Measurements from ENCODE around the gene NLRP9.

Gene NLRP9

GRCh38 chr19:55661826-55662225 is 76.4 kb downstream of the NLRP9 start:
- TF ChIP-seq CTCF (IDR thresholded peaks at IDR 0.05; ENCODE audit: low read depth, low read length, poor library complexity, severe bottlenecking) (no peak), EZH2phosphoT487 (IDR thresholded peaks at IDR 0.05; ENCODE audit: borderline replicate concordance, low read length) (no peak)
- no peak overlapping the region for H3K27ac ChIP-seq (ENCODE audit: low read depth, low read length)

DNA sequence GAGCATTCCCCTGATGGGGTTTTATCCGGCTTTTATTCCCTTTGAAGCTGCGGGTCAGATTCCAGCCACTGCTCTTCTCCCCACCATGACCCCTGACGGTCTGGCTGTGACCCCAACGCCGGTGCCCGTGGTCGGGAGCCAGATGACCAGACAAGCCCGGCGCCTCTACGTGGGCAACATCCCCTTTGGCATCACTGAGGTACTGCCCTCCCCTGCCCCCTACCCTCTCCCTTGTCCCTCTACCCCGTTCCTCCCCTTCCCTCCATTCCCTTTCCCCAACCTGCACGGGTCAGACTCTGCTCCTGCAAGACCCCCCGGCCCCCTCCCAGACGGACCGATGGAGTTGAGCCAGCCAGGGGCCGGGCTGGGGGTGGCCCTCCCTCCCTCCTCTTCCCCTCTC is 77.2 kb downstream of the NLRP9 start:
- peaks cover 32% of the 10 kb centered on the region for H3K4me1 ChIP-seq (ENCODE audit: control insufficient read depth, low read length)
- H3K27me3 ChIP-seq (ENCODE audit: control insufficient read depth, low read length): no peaks in the 10 kb centered on the region
- no peak overlapping the region for H3K4me3 ChIP-seq (ENCODE audit: low read length)
- TF ChIP-seq EZH2phosphoT487 (IDR thresholded peaks at IDR 0.05; ENCODE audit: borderline replicate concordance, low read length) (no peak), CTCF (IDR thresholded peaks at IDR 0.05; ENCODE audit: low read depth, low read length, poor library complexity, severe bottlenecking) (no peak)
- H3K27ac ChIP-seq (ENCODE audit: low read depth, low read length): no peak overlapping the region
- H3K9me2 ChIP-seq (replicated peaks; ENCODE audit: control insufficient read depth, low read length): no peaks in the 10 kb centered on the region
- no peaks in the 10 kb centered on the region for H3F3A ChIP-seq (ENCODE audit: control insufficient read depth, insufficient read depth)
- H3K36me3 ChIP-seq (ENCODE audit: control insufficient read depth, low read length): peaks cover 97% of the 10 kb centered on the region
- H3K79me2 ChIP-seq (ENCODE audit: control insufficient read depth, low read length): peaks cover 98% of the 10 kb centered on the region
- peaks cover 39% of the 10 kb centered on the region for H4K20me1 ChIP-seq (ENCODE audit: control insufficient read depth, insufficient read depth, low read depth, low read length)
- no peak overlapping the region for H3K4me2 ChIP-seq (ENCODE audit: low read length)
- no peaks in the 10 kb centered on the region for H3K9me3 ChIP-seq (ENCODE audit: control insufficient read depth, insufficient read depth, low read length)

More at GRCh38 chr19:55661826-55662225, 76.4 kb downstream of the NLRP9 start:
- Histone ChIP-seq H3K9me2 (replicated peaks; ENCODE audit: control insufficient read depth, low read length) (no peaks in the 10 kb centered on the region), H3K4me3 (ENCODE audit: low read length) (no peak overlapping the region), H3K9me3 (ENCODE audit: control insufficient read depth, insufficient read depth, low read length) (no peaks in the 10 kb centered on the region), H3K4me1 (ENCODE audit: control insufficient read depth, low read length) (peaks cover 31% of the 10 kb centered on the region), H3F3A (ENCODE audit: control insufficient read depth, insufficient read depth) (no peaks in the 10 kb centered on the region), H3K4me2 (ENCODE audit: low read length) (no peak overlapping the region), H3K79me2 (ENCODE audit: control insufficient read depth, low read length) (peaks cover 98% of the 10 kb centered on the region), H3K27me3 (ENCODE audit: control insufficient read depth, low read length) (no peaks in the 10 kb centered on the region), H3K36me3 (ENCODE audit: control insufficient read depth, low read length) (peaks cover 97% of the 10 kb centered on the region), H4K20me1 (ENCODE audit: control insufficient read depth, insufficient read depth, low read depth, low read length) (peaks cover 45% of the 10 kb centered on the region)

DNA sequence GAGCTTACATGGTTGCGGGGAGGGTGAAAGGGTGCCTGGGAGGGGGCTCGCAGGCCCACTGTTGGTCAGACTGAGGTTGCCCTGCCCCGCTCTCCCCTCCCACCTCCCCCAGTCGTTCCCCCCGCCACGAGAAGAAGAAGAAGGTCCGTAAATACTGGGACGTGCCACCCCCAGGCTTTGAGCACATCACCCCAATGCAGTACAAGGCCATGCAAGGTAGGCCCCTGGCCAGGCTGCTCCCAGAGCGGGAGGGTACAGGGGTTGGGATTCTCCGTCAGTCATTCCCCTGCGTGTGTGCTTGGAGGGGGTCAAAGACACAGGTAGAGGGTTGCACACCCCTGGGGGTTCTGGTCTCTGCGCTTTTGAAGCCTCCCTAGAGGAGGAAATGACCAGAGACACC is 77.8 kb downstream of the NLRP9 start:
- Histone ChIP-seq H3K36me3 (ENCODE audit: control insufficient read depth, low read length) (peaks cover 97% of the 10 kb centered on the region), H4K20me1 (ENCODE audit: control insufficient read depth, insufficient read depth, low read depth, low read length) (peaks cover 39% of the 10 kb centered on the region), H3K4me1 (ENCODE audit: control insufficient read depth, low read length) (peaks cover 32% of the 10 kb centered on the region), H3K27me3 (ENCODE audit: control insufficient read depth, low read length) (no peaks in the 10 kb centered on the region), H3K9me2 (replicated peaks; ENCODE audit: control insufficient read depth, low read length) (no peaks in the 10 kb centered on the region), H3F3A (ENCODE audit: control insufficient read depth, insufficient read depth) (no peaks in the 10 kb centered on the region), H3K27ac (ENCODE audit: low read depth, low read length) (no peak overlapping the region), H3K79me2 (ENCODE audit: control insufficient read depth, low read length) (peaks cover 98% of the 10 kb centered on the region), H3K4me3 (ENCODE audit: low read length) (no peak overlapping the region), H3K4me2 (ENCODE audit: low read length) (no peak overlapping the region), H3K9me3 (ENCODE audit: control insufficient read depth, insufficient read depth, low read length) (no peaks in the 10 kb centered on the region)
- no peak for TF ChIP-seq CTCF (IDR thresholded peaks at IDR 0.05; ENCODE audit: low read depth, low read length, poor library complexity, severe bottlenecking)
- TF ChIP-seq EZH2phosphoT487 (IDR thresholded peaks at IDR 0.05; ENCODE audit: borderline replicate concordance, low read length): no peak
